Astrocyte (in vitro differentiated cells and primary cell): ENCODE data around the gene ZBED5. TPM values are rescaled to one million over a fixed set of nuclear protein-coding genes. Genes with fewer than 3 reads are reported as not detected.
"Not testable (repeated sequence)": the region's sequence is repeated elsewhere in the genome, so short reads cannot be mapped to it uniquely, and the experiment has no call there.

Source experiments
- DNase-seq: peaks from one replicate; pipeline ENCODE4 v3.0.0-alpha.2; 2010; ENCODE audit warnings: low read depth
- FAIRE-seq: peaks from 2 replicates; lab custom pipeline; 2011; peaks lifted over from hg19 to GRCh38; lab: Jason Lieb, UNC
- H2AFZ ChIP-seq: 2 replicates; pipeline ENCODE4 v1.6.0; 2012; ENCODE audit warnings: low read depth, low read length, inconsistent platforms
- H3K27ac ChIP-seq: 2 replicates; pipeline ENCODE4 v1.5.1; 2011; ENCODE audit warnings: low read depth, low read length, inconsistent platforms
- H3K27me3 ChIP-seq: 2 replicates; pipeline ENCODE4 v1.6.0; 2011; ENCODE audit warnings: low read length, inconsistent platforms; ENCODE audit not compliant: insufficient read depth
- H3K36me3 ChIP-seq: 2 replicates; pipeline ENCODE4 v1.5.1; 2011; ENCODE audit warnings: low read length, inconsistent platforms; ENCODE audit not compliant: insufficient read depth
- H3K4me1 ChIP-seq: 2 replicates; pipeline ENCODE4 v1.5.1; 2011; ENCODE audit warnings: low read length, inconsistent platforms; ENCODE audit not compliant: insufficient read depth
- H3K4me2 ChIP-seq: 2 replicates; pipeline ENCODE4 v1.6.0; 2012; ENCODE audit warnings: low read length, inconsistent platforms
- H3K4me3 ChIP-seq: 2 replicates; pipeline ENCODE4 v1.5.1; 2011; ENCODE audit warnings: low read depth, mild to moderate bottlenecking, low read length, inconsistent platforms; ENCODE audit not compliant: insufficient read depth
- H3K79me2 ChIP-seq: 2 replicates; pipeline ENCODE4 v1.6.0; 2012; ENCODE audit warnings: mild to moderate bottlenecking, low read length, inconsistent platforms; ENCODE audit not compliant: insufficient read depth
- H3K9ac ChIP-seq: 2 replicates; pipeline ENCODE4 v1.6.0; 2012; ENCODE audit warnings: mild to moderate bottlenecking, low read length, inconsistent platforms
- H3K9me3 ChIP-seq: 2 replicates; pipeline ENCODE4 v1.5.1; 2012; ENCODE audit warnings: low read depth, mild to moderate bottlenecking, low read length, inconsistent platforms; ENCODE audit not compliant: insufficient read depth
- H4K20me1 ChIP-seq: 2 replicates; pipeline ENCODE4 v1.6.0; 2012; ENCODE audit warnings: low read length, inconsistent platforms; ENCODE audit not compliant: insufficient read depth
- H3K27ac Mint-ChIP-seq: one replicate; pipeline ENCODE4 v1.8.0; 2021; ENCODE audit warnings: mild to moderate bottlenecking, mixed read lengths; ENCODE audit not compliant: unreplicated experiment
- H3K27me3 Mint-ChIP-seq: one replicate; pipeline ENCODE4 v1.8.0; 2021; ENCODE audit warnings: low read depth, mixed read lengths; ENCODE audit not compliant: unreplicated experiment
- H3K36me3 Mint-ChIP-seq: one replicate; pipeline ENCODE4 v1.8.0; 2021; ENCODE audit warnings: low read depth, mixed read lengths; ENCODE audit not compliant: unreplicated experiment
- H3K4me1 Mint-ChIP-seq: one replicate; pipeline ENCODE4 v1.8.0; 2021; ENCODE audit warnings: low read depth, mixed read lengths; ENCODE audit not compliant: unreplicated experiment
- H3K4me3 Mint-ChIP-seq: one replicate; pipeline ENCODE4 v1.8.0; 2021; ENCODE audit warnings: mild to moderate bottlenecking, moderate library complexity, mixed read lengths; ENCODE audit not compliant: unreplicated experiment
- H3K9me3 Mint-ChIP-seq: one replicate; pipeline ENCODE4 v1.8.0; 2021; ENCODE audit warnings: mild to moderate bottlenecking, mixed read lengths; ENCODE audit not compliant: unreplicated experiment
- EZH2 ChIP-seq: IDR thresholded peaks from 2 replicates; pipeline ENCODE4 v1.6.1; 2012; ENCODE audit warnings: mild to moderate bottlenecking, low read length, inconsistent platforms; ENCODE audit not compliant: insufficient read depth
- total RNA-seq: library from RNA; stranded (reverse); gene quantifications from 2 replicates; pipeline ENCODE4 v1.2.1, GENCODE V29; 2021
- TF ChIP-seq, protein P1 (sequence below): IDR thresholded peaks from 2 replicates; pipeline ENCODE4 v1.5.1; 2011; ENCODE audit warnings: low read depth, mild to moderate bottlenecking, inconsistent platforms, low read length, moderate library complexity; ENCODE audit not compliant: insufficient read depth

Gene ZBED5
- total RNA-seq, 1 donor from 2014 or later: 32.9 TPM

DNA sequence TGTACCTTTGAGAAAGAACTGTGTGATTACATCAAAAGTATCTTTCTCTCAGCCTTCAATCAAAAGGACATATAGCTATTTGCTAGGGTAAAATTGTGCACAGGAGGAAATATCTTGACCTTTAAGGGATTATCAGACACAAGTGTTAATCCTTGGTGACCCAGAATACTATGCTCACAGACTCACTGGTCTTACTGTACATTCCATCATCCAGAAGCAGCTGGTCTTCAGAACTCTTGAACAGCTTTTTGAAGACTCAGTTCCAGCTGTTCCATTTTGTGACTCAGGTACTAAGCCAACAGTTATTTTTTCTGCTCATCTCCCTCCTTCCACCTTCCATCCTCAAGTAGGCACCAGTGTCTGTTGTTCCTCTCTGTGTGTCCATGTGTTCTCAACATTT is 19.8 kb downstream of the ZBED5 start:
- Mint-ChIP-seq H3K9me3 (no peaks in the 10 kb centered on the region), H3K4me1 (no peaks in the 10 kb centered on the region), H3K27me3 (peaks cover 6% of the 10 kb centered on the region), H3K4me3 (no peak overlapping the region), H3K36me3 (no peaks in the 10 kb centered on the region), H3K27ac (no peak overlapping the region)
- TF ChIP-seq, protein P1, sequence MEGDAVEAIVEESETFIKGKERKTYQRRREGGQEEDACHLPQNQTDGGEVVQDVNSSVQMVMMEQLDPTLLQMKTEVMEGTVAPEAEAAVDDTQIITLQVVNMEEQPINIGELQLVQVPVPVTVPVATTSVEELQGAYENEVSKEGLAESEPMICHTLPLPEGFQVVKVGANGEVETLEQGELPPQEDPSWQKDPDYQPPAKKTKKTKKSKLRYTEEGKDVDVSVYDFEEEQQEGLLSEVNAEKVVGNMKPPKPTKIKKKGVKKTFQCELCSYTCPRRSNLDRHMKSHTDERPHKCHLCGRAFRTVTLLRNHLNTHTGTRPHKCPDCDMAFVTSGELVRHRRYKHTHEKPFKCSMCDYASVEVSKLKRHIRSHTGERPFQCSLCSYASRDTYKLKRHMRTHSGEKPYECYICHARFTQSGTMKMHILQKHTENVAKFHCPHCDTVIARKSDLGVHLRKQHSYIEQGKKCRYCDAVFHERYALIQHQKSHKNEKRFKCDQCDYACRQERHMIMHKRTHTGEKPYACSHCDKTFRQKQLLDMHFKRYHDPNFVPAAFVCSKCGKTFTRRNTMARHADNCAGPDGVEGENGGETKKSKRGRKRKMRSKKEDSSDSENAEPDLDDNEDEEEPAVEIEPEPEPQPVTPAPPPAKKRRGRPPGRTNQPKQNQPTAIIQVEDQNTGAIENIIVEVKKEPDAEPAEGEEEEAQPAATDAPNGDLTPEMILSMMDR: no peak
- TF ChIP-seq EZH2: no peak
- Histone ChIP-seq H3K27me3 (no peaks in the 10 kb centered on the region), H3K9ac (no peak overlapping the region), H3K4me1 (no peaks in the 10 kb centered on the region), H4K20me1 (no peaks in the 10 kb centered on the region), H3K36me3 (no peaks in the 10 kb centered on the region), H3K27ac (no peak overlapping the region), H3K79me2 (no peaks in the 10 kb centered on the region), H3K9me3 (no peaks in the 10 kb centered on the region), H2AFZ (no peak overlapping the region), H3K4me3 (no peak overlapping the region), H3K4me2 (no peak overlapping the region)
- DNase-seq: no peak
- FAIRE-seq: no peak

DNA sequence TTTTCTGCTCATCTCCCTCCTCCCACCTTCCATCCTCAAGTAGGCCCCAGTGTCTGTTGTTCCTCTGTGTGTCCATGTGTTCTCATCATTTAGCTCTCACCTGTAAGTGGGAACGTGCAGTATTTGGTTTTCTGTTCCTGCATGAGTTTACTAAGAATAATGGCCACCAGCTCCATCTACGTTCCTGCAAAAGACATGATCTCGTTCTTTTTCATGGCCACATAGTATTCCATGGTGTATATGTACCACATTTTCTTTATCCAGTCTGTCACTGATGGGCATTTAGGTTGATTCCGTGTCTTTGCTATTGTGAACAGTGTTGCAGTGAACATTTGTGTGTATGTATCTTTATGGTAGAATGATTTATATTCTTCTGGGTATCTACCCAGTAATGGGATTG is 21.0 kb downstream of the ZBED5 start:
- not testable (repeated sequence) for H2AFZ ChIP-seq, H4K20me1 ChIP-seq, H3K79me2 ChIP-seq, H3K27ac Mint-ChIP-seq, H3K9me3 Mint-ChIP-seq, FAIRE-seq, H3K27me3 ChIP-seq, H3K4me1 Mint-ChIP-seq, H3K36me3 Mint-ChIP-seq, H3K9me3 ChIP-seq, H3K36me3 ChIP-seq, H3K4me2 ChIP-seq, H3K4me1 ChIP-seq, H3K4me3 Mint-ChIP-seq, H3K27ac ChIP-seq, H3K9ac ChIP-seq, H3K4me3 ChIP-seq, DNase-seq
- H3K27me3 Mint-ChIP-seq: peaks cover 10% of the 10 kb centered on the region

DNA sequence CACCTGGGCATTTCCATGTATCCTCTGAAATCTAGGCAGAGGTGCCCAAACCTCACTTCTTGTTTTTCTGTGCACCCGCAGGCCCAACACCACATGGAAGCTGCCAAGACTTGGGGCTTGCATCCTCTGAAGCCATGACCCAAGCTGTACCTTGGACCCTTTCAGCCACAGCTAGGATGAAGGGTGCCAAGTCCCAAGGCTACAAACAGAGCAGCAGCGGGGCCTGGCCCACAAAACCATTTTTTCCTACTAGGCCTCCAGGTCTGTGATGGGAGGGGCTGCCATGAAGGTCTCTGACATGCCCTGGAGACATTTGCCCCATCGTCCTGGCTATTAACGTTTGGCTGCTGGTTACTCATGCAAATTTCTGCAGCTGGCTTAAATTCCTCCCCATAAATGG is 28.7 kb downstream of the ZBED5 start:
- Mint-ChIP-seq H3K4me1 (no peaks in the 10 kb centered on the region), H3K27me3 (peaks cover 4% of the 10 kb centered on the region), H3K9me3 (peaks cover 5% of the 10 kb centered on the region), H3K27ac (no peak overlapping the region), H3K36me3 (peaks cover 4% of the 10 kb centered on the region), H3K4me3 (no peak overlapping the region)
- no peak overlapping the region for H3K4me2 ChIP-seq
- H4K20me1 ChIP-seq: no peaks in the 10 kb centered on the region
- no peak overlapping the region for H3K4me3 ChIP-seq
- no peak overlapping the region for H2AFZ ChIP-seq
- FAIRE-seq: no peak
- no peaks in the 10 kb centered on the region for H3K27me3 ChIP-seq
- DNase-seq: no peak
- H3K79me2 ChIP-seq: no peaks in the 10 kb centered on the region
- TF ChIP-seq, protein P1: no peak
- TF ChIP-seq EZH2: no peak
- no peaks in the 10 kb centered on the region for H3K36me3 ChIP-seq
- H3K27ac ChIP-seq: no peak overlapping the region
- H3K9me3 ChIP-seq: no peaks in the 10 kb centered on the region
- no peaks in the 10 kb centered on the region for H3K4me1 ChIP-seq
- H3K9ac ChIP-seq: no peak overlapping the region
